ENCODE data around the gene ARMCX6.

The ARMCX6 gene

GRCh38 chrX:101595739-101596419 is 21.9 kb downstream of the ARMCX6 start:
- peak; percentile 4 for DNase-seq (ENCODE audit: low spot score)

More at GRCh38 chrX:101595739-101596419, 21.9 kb downstream of the ARMCX6 start:
- Mint-ChIP-seq H3K4me3 (no peak overlapping the region), H3K9me3 (no peaks in the 10 kb centered on the region), H3K36me3 (ENCODE audit: low read depth) (no peaks in the 10 kb centered on the region), H3K27ac (no peak overlapping the region), H3K4me1 (ENCODE audit: low read depth) (no peaks in the 10 kb centered on the region), H3K27me3 (ENCODE audit: low read depth) (peaks cover 3% of the 10 kb centered on the region)
